VCaP (cell line): ENCODE data around the gene DHRS7B.

Experiments
- H3K27ac ChIP-seq: fragments of 450-650 bp; 2 replicates; pipeline ENCODE4 v1.5.1; 2017
- TF ChIP-seq, protein P1 (sequence below): fragments of 450-650 bp; conservative IDR thresholded peaks from 2 replicates; pipeline ENCODE4 v1.5.1; 2017; ENCODE audit warnings: mild to moderate bottlenecking, moderate library complexity

Gene DHRS7B

DNA sequence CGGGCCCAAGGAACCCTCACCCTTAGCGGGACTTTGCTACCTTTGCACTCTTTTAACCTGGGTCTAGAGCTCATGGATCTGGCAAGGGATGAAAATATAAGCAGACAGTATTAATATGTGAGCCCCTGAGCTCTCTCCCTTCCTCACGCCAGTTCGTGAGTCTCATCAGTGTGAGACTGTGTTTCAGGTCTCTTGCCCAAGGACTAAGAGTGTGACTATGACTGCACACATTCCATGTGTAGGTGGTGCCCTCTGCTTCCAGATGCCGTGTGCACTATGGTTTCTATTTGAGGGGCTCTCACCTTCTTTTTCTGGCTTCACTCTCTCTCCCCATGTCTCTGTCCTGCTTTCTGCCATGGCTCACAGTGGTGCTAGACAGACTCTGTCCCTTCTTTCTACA lies 40.5 kb downstream of the DHRS7B start:
- TF ChIP-seq, protein P1, sequence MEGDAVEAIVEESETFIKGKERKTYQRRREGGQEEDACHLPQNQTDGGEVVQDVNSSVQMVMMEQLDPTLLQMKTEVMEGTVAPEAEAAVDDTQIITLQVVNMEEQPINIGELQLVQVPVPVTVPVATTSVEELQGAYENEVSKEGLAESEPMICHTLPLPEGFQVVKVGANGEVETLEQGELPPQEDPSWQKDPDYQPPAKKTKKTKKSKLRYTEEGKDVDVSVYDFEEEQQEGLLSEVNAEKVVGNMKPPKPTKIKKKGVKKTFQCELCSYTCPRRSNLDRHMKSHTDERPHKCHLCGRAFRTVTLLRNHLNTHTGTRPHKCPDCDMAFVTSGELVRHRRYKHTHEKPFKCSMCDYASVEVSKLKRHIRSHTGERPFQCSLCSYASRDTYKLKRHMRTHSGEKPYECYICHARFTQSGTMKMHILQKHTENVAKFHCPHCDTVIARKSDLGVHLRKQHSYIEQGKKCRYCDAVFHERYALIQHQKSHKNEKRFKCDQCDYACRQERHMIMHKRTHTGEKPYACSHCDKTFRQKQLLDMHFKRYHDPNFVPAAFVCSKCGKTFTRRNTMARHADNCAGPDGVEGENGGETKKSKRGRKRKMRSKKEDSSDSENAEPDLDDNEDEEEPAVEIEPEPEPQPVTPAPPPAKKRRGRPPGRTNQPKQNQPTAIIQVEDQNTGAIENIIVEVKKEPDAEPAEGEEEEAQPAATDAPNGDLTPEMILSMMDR: no peak
- no peak overlapping the region for H3K27ac ChIP-seq

DNA sequence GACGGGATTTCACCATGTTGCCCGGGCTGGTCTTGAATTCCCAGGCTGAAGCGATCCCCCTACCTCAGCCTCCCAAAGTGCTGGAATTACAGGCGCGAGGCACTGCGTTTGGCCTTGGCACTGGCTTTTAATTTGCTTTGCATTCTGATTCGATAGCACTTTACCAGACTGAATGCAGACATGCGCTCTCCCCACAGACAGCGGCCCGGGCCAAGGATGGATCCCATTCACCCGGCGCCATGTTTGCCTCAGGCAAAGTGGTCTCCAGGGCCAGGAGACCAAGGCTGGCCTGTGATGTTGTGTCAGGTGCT lies 41.7 kb downstream of the DHRS7B start:
- TF ChIP-seq, protein P1: no peak
- no peak overlapping the region for H3K27ac ChIP-seq

DNA sequence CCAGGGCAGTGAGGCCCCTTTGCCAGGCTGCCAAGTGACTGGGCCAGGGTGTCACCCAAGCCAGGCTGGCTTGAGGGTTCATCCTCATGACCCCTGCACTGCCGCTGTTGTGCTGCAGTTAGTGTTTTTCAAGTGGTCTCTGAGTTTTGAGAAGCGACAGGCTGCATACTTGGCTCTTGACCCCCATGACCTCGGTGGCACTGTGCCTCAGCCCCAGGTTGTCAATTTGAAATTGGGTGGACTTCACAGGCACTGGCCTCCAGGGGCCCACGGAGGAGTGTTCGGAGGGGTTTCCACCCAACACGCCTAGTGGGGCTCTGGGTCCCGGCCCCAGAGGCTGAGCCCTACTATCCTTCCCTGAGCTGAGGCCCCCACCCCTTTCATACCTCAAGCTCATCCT lies 42.7 kb downstream of the DHRS7B start:
- TF ChIP-seq, protein P1: no peak
- no peak overlapping the region for H3K27ac ChIP-seq

DNA sequence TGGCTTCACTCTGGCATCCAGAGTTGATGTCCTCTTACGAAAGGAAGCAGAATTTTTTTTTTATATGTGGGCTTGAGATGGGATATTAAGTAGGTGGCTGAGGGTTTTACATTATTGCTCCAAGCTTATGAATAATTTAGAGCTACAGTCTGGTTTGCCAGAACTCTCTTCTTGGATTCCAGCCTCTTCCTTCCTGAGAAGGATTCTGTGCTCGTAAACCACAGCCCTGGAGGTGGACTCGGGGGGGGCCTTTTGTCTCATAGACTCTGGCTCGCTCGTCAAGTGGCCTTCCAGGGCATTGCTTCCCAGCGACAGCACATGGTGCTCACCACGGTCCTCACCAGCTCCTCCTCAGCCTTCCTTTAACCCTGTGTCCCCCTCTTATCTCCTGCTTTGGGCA lies 44.0 kb downstream of the DHRS7B start:
- no peak overlapping the region for H3K27ac ChIP-seq
- TF ChIP-seq, protein P1: no peak

DNA sequence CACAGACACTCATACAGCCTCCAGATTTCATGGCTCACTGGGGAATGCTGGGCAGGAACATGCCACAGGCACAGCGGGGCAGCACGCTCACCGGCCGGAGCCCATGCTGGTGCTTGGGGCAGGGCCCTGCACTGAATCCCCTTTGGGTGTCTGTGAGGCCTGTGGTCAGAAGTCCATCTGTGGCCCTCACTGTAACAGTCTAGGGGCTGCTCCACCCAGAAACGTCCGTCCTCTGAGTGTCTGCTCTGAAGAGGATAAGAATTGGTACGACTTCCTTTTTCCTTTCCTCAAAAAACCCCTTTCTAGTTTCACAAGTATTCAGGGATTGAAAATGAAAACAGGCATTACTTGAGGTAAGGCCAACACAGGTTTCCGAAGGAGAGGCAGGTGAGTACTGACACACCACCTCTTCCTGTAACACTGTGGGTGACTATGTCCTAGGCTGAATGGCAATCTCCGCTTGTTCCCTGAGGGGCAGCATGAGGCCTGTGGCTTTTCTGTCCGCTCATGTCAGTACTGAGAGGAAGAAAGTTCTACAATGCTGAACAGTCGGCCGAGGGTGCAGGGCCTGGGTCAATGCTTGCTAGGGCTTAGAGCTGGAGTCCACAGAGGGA lies 44.7 kb downstream of the DHRS7B start:
- TF ChIP-seq, protein P1: no peak
- no peak overlapping the region for H3K27ac ChIP-seq

DNA sequence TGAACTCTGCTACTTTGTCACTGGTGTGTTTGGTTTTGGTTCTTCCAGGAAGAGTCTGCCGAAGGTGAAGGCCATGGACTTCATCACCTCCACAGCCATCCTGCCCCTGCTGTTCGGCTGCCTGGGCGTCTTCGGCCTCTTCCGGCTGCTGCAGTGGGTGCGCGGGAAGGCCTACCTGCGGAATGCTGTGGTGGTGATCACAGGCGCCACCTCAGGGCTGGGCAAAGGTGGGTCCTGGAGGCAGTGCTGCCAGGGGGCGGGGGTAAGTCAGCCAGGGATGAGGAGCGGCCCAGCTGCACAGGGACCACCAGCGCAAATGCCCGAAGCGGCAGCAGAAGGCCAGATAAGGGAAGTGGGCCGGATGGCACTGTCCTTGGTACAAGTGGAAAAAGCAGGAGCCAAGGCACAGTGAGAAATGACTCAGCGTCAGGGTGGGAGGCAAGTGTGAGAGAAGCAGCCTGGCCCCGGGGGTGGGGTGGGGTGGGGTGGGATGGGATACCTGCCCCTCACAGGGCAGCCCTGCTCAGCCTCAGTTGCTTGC lies 45.3 kb downstream of the DHRS7B start:
- no peak overlapping the region for H3K27ac ChIP-seq
- TF ChIP-seq, protein P1: no peak

DNA sequence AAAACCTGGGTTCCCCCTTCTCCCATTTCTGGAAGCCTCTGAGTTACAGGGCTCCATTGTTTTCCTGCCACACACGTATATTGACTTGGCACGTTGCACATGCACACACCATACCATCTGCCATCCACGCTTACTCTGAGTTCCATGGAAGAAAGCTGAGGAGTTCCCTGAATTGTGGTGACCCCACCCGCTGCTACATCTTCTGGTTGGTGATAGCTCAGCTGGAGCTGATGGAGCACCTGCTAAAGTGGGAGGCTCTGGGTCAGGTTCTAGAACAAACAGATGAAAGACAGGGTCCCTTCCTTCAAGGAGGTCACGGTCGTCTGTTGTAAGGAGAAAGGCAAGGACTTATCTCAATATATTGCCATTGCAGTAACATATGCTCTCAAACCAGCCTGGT lies 46.1 kb downstream of the DHRS7B start:
- no peak overlapping the region for H3K27ac ChIP-seq
- TF ChIP-seq, protein P1: no peak
